MM.1S (cell line): ENCODE data around the gene APBA1.

Experiments
- DNase-seq: peaks from one replicate; pipeline ENCODE4 v3.0.0-alpha.2; 2015
- H2AFZ ChIP-seq: fragments of 300-600 bp; sonication (generic); 2 replicates; pipeline ENCODE4 v1.6.0; 2016; ENCODE audit warnings: antibody characterized with exemption, low read length
- H3F3A ChIP-seq: fragments of 300-600 bp; sonication (generic); 2 replicates; pipeline ENCODE4 v1.6.1; 2016; ENCODE audit warnings: mild to moderate bottlenecking, antibody characterized with exemption, low read length, moderate library complexity, mixed read lengths; ENCODE audit not compliant: insufficient read depth
- H3K27ac ChIP-seq: fragments of 300-600 bp; sonication (generic); 2 replicates; pipeline ENCODE4 v1.5.1; 2016; ENCODE audit warnings: mild to moderate bottlenecking, low read length
- H3K27me3 ChIP-seq: fragments of 300-600 bp; sonication (generic); replicated peaks from 2 replicates; pipeline ENCODE4 v1.6.0; 2016; ENCODE audit warnings: low read length; ENCODE audit not compliant: insufficient read depth
- H3K36me3 ChIP-seq: fragments of 300-600 bp; sonication (generic); replicated peaks from 2 replicates; pipeline ENCODE4 v1.6.1; 2016; ENCODE audit warnings: mild to moderate bottlenecking, low read length, mixed read lengths; ENCODE audit not compliant: insufficient read depth
- H3K4me1 ChIP-seq: fragments of 300-600 bp; sonication (generic); 2 replicates; pipeline ENCODE4 v1.6.1; 2016; ENCODE audit warnings: low read length, mixed read lengths
- H3K4me2 ChIP-seq: fragments of 300-600 bp; sonication (generic); 2 replicates; pipeline ENCODE4 v1.6.0; 2016; ENCODE audit warnings: low read depth, low read length
- H3K4me3 ChIP-seq: fragments of 300-600 bp; sonication (generic); 2 replicates; pipeline ENCODE4 v1.5.1; 2016; ENCODE audit warnings: low read length, mixed read lengths
- H3K79me2 ChIP-seq: fragments of 300-600 bp; sonication (generic); 2 replicates; pipeline ENCODE4 v1.6.1; 2016; ENCODE audit warnings: mixed run types, low read length, mixed read lengths
- H3K9ac ChIP-seq: fragments of 300-600 bp; sonication (generic); 2 replicates; pipeline ENCODE4 v1.6.1; 2016; ENCODE audit warnings: low read length, mixed read lengths
- H3K9me2 ChIP-seq: fragments of 300-600 bp; sonication (generic); replicated peaks from 2 replicates; pipeline ENCODE4 v1.6.1; 2016; ENCODE audit warnings: mild to moderate bottlenecking, low read length, mixed read lengths; ENCODE audit not compliant: insufficient read depth
- H3K9me3 ChIP-seq: fragments of 300-600 bp; sonication (generic); replicated peaks from 2 replicates; pipeline ENCODE4 v1.6.1; 2016; ENCODE audit warnings: mild to moderate bottlenecking, low read length, mixed read lengths; ENCODE audit not compliant: insufficient read depth
- H4K20me1 ChIP-seq: fragments of 300-600 bp; sonication (generic); 2 replicates; pipeline ENCODE4 v1.6.1; 2016; ENCODE audit warnings: mild to moderate bottlenecking, low read length, moderate library complexity, mixed read lengths; ENCODE audit not compliant: insufficient read depth
- CTCF ChIP-seq: fragments of 300-600 bp; sonication (generic); IDR thresholded peaks from 2 replicates; pipeline ENCODE4 v1.5.1; 2016; ENCODE audit warnings: antibody characterized with exemption, low read length, mixed read lengths
- EZH2 ChIP-seq: fragments of 300-600 bp; sonication (generic); optimal IDR thresholded peaks from 2 replicates; pipeline ENCODE3; 2017; ENCODE audit warnings: low read depth, mild to moderate bottlenecking, antibody characterized with exemption, low read length, mixed read lengths
- EZH2phosphoT487 ChIP-seq: fragments of 300-600 bp; sonication (generic); IDR thresholded peaks from 2 replicates; pipeline ENCODE4 v1.6.1; 2018; ENCODE audit warnings: antibody characterized with exemption, low read length

The APBA1 gene

GRCh38 chr9:69388596-69388995 is 283.6 kb downstream of the APBA1 start:
- no peaks in the 10 kb centered on the region for H3K9me2 ChIP-seq
- H3K9ac ChIP-seq = no peak overlapping the region
- H2AFZ ChIP-seq = no peak overlapping the region
- peaks cover 26% of the 10 kb centered on the region for H3K4me1 ChIP-seq
- no peaks in the 10 kb centered on the region for H3K36me3 ChIP-seq
- TF ChIP-seq EZH2phosphoT487 (no peak), CTCF (no peak), EZH2 (no peak)
- H3K27me3 ChIP-seq = no peaks in the 10 kb centered on the region
- no peak for DNase-seq
- no peaks in the 10 kb centered on the region for H3K79me2 ChIP-seq
- H3K27ac ChIP-seq = no peak overlapping the region
- no peaks in the 10 kb centered on the region for H4K20me1 ChIP-seq
- peaks cover 11% of the 10 kb centered on the region; the same call in 1 of the 2 replicates for H3F3A ChIP-seq
- H3K9me3 ChIP-seq = no peaks in the 10 kb centered on the region
- no peak overlapping the region for H3K4me2 ChIP-seq
- no peak overlapping the region for H3K4me3 ChIP-seq

GRCh38 chr9:69386651-69387050 is 285.5 kb downstream of the APBA1 start:
- H3K9me3 ChIP-seq = no peaks in the 10 kb centered on the region
- no peak overlapping the region for H3K4me2 ChIP-seq
- H3K9ac ChIP-seq = no peak overlapping the region
- H3F3A ChIP-seq = peaks cover 11% of the 10 kb centered on the region; the same call in 1 of the 2 replicates
- H3K36me3 ChIP-seq = no peaks in the 10 kb centered on the region
- no peak overlapping the region for H2AFZ ChIP-seq
- H3K27ac ChIP-seq = no peak overlapping the region
- H3K4me3 ChIP-seq = no peak overlapping the region
- peaks cover 26% of the 10 kb centered on the region for H3K4me1 ChIP-seq
- no peaks in the 10 kb centered on the region for H3K27me3 ChIP-seq
- no peaks in the 10 kb centered on the region for H4K20me1 ChIP-seq
- TF ChIP-seq EZH2phosphoT487 (no peak), CTCF (no peak), EZH2 (no peak)
- no peaks in the 10 kb centered on the region for H3K79me2 ChIP-seq
- H3K9me2 ChIP-seq = no peaks in the 10 kb centered on the region
- no peak for DNase-seq

- DNase-seq = peak; percentile 85
- no peak overlapping the region for H3K4me3 ChIP-seq
- peaks cover 11% of the 10 kb centered on the region; the same call in 1 of the 2 replicates for H3F3A ChIP-seq
- TF ChIP-seq CTCF = no peak
- TF ChIP-seq EZH2phosphoT487 = no peak
- 0 out of 2 replicates have a peak overlapping the region, but pooled peaks have one; percentile 46 for H2AFZ ChIP-seq
- no peaks in the 10 kb centered on the region for H4K20me1 ChIP-seq
- peak overlapping the region; percentile 5; the same call in 1 of the 2 replicates for H3K9ac ChIP-seq
- no peaks in the 10 kb centered on the region for H3K9me2 ChIP-seq
- H3K79me2 ChIP-seq = no peaks in the 10 kb centered on the region
- peak overlapping the region; percentile 44 for H3K4me2 ChIP-seq
- no peaks in the 10 kb centered on the region for H3K9me3 ChIP-seq
- H3K36me3 ChIP-seq = no peaks in the 10 kb centered on the region
- H3K4me1 ChIP-seq = peaks cover 26% of the 10 kb centered on the region
- H3K27me3 ChIP-seq = no peaks in the 10 kb centered on the region
- peak overlapping the region; percentile 72; the same call in 1 of the 2 replicates for H3K27ac ChIP-seq
These were observed 286.6 kb downstream of the APBA1 start for GRCh38 chr9:69385581-69386033.
